ENCODE data around the gene FAT4. TPM values are rescaled to one million over a fixed set of nuclear protein-coding genes. Genes with fewer than 3 reads are reported as not detected.
A peak's percentile ranks its signal among the peaks of the same experiment; 100 is the strongest.

Gene FAT4
- total RNA-seq, 4 donors from 2014 or later = 44.0 to 60.9 (median 49.7) TPM

- Histone ChIP-seq H3K9me3 (no peaks in the 10 kb centered on the region), H3K4me3 (no peak overlapping the region), H3K27me3 (no peaks in the 10 kb centered on the region), H3K36me3 (no peaks in the 10 kb centered on the region), H3K27ac (replicated peaks in 1 of 4) (no peak overlapping the region), H3K4me1 (peaks cover 21 to 54% (median 47%) of the 10 kb centered on the region in 4 donors)
- no peak for DNase-seq (ENCODE audit: extremely low spot score)
- no peak for TF ChIP-seq POLR2AphosphoS5 (IDR thresholded peaks at IDR 0.05)
- no peak for TF ChIP-seq EP300 (IDR thresholded peaks at IDR 0.05)
- no peak for TF ChIP-seq CTCF (IDR thresholded peaks at IDR 0.05)
- no peak for TF ChIP-seq POLR2A (IDR thresholded peaks at IDR 0.05; ENCODE audit: low read depth)
- intact Hi-C loops (cut with DNase I) = no loop called here
- WGBS = 94% methylated on average over 1 of the region's 1 CpG
These were observed 11.0 kb downstream of the FAT4 start for GRCh38 chr4:125325733-125326132.

- no peak for DNase-seq (ENCODE audit: extremely low spot score)
- no peaks in the 10 kb centered on the region for H3K9me3 ChIP-seq
- no peak overlapping the region for H3K4me3 ChIP-seq
- no peaks in the 10 kb centered on the region for H3K36me3 ChIP-seq
- TF ChIP-seq POLR2A (IDR thresholded peaks at IDR 0.05; ENCODE audit: low read depth) (no peak), CTCF (IDR thresholded peaks at IDR 0.05) (no peak), POLR2AphosphoS5 (IDR thresholded peaks at IDR 0.05) (no peak), EP300 (IDR thresholded peaks at IDR 0.05) (no peak)
- peaks cover 7 to 43% (median 15%) of the 10 kb centered on the region in 4 donors for H3K4me1 ChIP-seq
- no peak overlapping the region for H3K27ac ChIP-seq (replicated peaks in 1 of 4)
- 87% methylated on average over 2 of the region's 2 CpGs for WGBS
- H3K27me3 ChIP-seq = no peaks in the 10 kb centered on the region
- intact Hi-C loops (cut with DNase I) = no loop called here
These were observed 16.4 kb downstream of the FAT4 start for GRCh38 chr4:125331116-125331515.

GRCh38 chr4:125334926-125335325, 20.2 kb downstream of the FAT4 start:
- H3K9me3 ChIP-seq = no peaks in the 10 kb centered on the region
- intact Hi-C loops (cut with DNase I) = no loop called here
- H3K4me1 ChIP-seq = peaks cover 7 to 53% (median 13%) of the 10 kb centered on the region in 4 donors
- WGBS = 41% methylated on average over 1 of the region's 1 CpG
- H3K27me3 ChIP-seq = no peaks in the 10 kb centered on the region
- no peak for TF ChIP-seq POLR2AphosphoS5 (IDR thresholded peaks at IDR 0.05)
- H3K27ac ChIP-seq (replicated peaks in 1 of 4) = peak overlapping the region in 1 of 4 donors; percentile 18
- H3K36me3 ChIP-seq = no peaks in the 10 kb centered on the region
- DNase-seq (ENCODE audit: extremely low spot score) = no peak
- H3K4me3 ChIP-seq = no peak overlapping the region

GRCh38 chr4:125338814-125339213, 24.1 kb downstream of the FAT4 start:
- no peaks in the 10 kb centered on the region for H3K27me3 ChIP-seq
- H3K4me3 ChIP-seq = no peak overlapping the region
- H3K4me1 ChIP-seq = peaks cover 7 to 40% (median 15%) of the 10 kb centered on the region in 4 donors
- no peaks in the 10 kb centered on the region for H3K9me3 ChIP-seq
- WGBS = 67% methylated on average over 4 of the region's 4 CpGs
- DNase-seq (ENCODE audit: extremely low spot score) = no peak
- intact Hi-C loops (cut with DNase I) = no loop called here
- no peaks in the 10 kb centered on the region for H3K36me3 ChIP-seq
- no peak overlapping the region for H3K27ac ChIP-seq (replicated peaks in 1 of 4)
- no peak for TF ChIP-seq EP300 (IDR thresholded peaks at IDR 0.05)
- no peak for TF ChIP-seq POLR2A (IDR thresholded peaks at IDR 0.05; ENCODE audit: low read depth)
- TF ChIP-seq POLR2AphosphoS5 (IDR thresholded peaks at IDR 0.05) = no peak
- TF ChIP-seq CTCF (IDR thresholded peaks at IDR 0.05) = no peak

GRCh38 chr4:125344198-125344597, 29.4 kb downstream of the FAT4 start:
- Histone ChIP-seq H3K4me3 (no peak overlapping the region), H3K36me3 (no peaks in the 10 kb centered on the region), H3K27me3 (no peaks in the 10 kb centered on the region), H3K9me3 (no peaks in the 10 kb centered on the region), H3K4me1 (peaks cover 0 to 7% (median 3%) of the 10 kb centered on the region in 4 donors), H3K27ac (replicated peaks in 1 of 4) (no peak overlapping the region)
- TF ChIP-seq POLR2A (IDR thresholded peaks at IDR 0.05; ENCODE audit: low read depth) (no peak), EP300 (IDR thresholded peaks at IDR 0.05) (no peak), POLR2AphosphoS5 (IDR thresholded peaks at IDR 0.05) (no peak), CTCF (IDR thresholded peaks at IDR 0.05) (no peak)
- WGBS = 93% methylated on average over 2 of the region's 2 CpGs
- no peak for DNase-seq (ENCODE audit: extremely low spot score)
- intact Hi-C loops (cut with DNase I) = no loop called here
